HG03060 (cell line): Measurements from ENCODE around the gene FAT4.

Source experiments
- ATAC-seq: cut with Tn5 transposase; IDR thresholded peaks from one replicate; pipeline ENCODE4 v1.9.1; 2021; ENCODE audit warnings: low read depth, moderate number of reproducible peaks; ENCODE audit not compliant: unreplicated experiment

FAT4 gene

GRCh38 chr4:125314676-125315575, at the start of gene FAT4:
FAT4 (plus strand) TSS chr4:125314955; CDS start chr4:125316412, 1,457 bp downstream.
- ATAC-seq: peak; percentile 60

GRCh38 chr4:125265846-125266245, 48.9 kb upstream of the FAT4 start:
- no peak for ATAC-seq

GRCh38 chr4:125266901-125267604, 47.7 kb upstream of the FAT4 start:
- no peak for ATAC-seq

- no peak for ATAC-seq
Measured at GRCh38 chr4:125267630-125268029, 47.1 kb upstream of the FAT4 start.

GRCh38 chr4:125268068-125268755, 46.5 kb upstream of the FAT4 start:
- no peak for ATAC-seq

GRCh38 chr4:125276811-125277210, 37.9 kb upstream of the FAT4 start:
- ATAC-seq: no peak

- ATAC-seq: no peak
Measured at GRCh38 chr4:125277790-125278189, 37.0 kb upstream of the FAT4 start.

- ATAC-seq: no peak
Measured at GRCh38 chr4:125280892-125281403, 33.8 kb upstream of the FAT4 start.

- ATAC-seq: no peak
Measured at GRCh38 chr4:125283707-125284279, 31.0 kb upstream of the FAT4 start.

GRCh38 chr4:125297116-125297515, 17.6 kb upstream of the FAT4 start:
- ATAC-seq: no peak

- ATAC-seq: no peak
Measured at GRCh38 chr4:125303058-125303457, 11.7 kb upstream of the FAT4 start.

- no peak for ATAC-seq
Measured at GRCh38 chr4:125303821-125304220, 10.9 kb upstream of the FAT4 start.

GRCh38 chr4:125306112-125306511, 8.6 kb upstream of the FAT4 start:
- no peak for ATAC-seq

GRCh38 chr4:125306533-125306932, 8.2 kb upstream of the FAT4 start:
- no peak for ATAC-seq

- no peak for ATAC-seq
Measured at GRCh38 chr4:125311503-125311902, 3.3 kb upstream of the FAT4 start.

- ATAC-seq: peak; percentile 54
Measured at GRCh38 chr4:125313497-125313896, 1.3 kb upstream of the FAT4 start.

- ATAC-seq: no peak
Measured at GRCh38 chr4:125313989-125314667, 627 bp upstream of the FAT4 start.

GRCh38 chr4:125315576-125316400, 1.0 kb downstream of the FAT4 start:
- no peak for ATAC-seq

- ATAC-seq: no peak
Measured at GRCh38 chr4:125316401-125316790, 1.6 kb downstream of the FAT4 start.
